HG02885 (cell line): ENCODE measurements around the gene ATP2B2.

ENCODE experiments used
- ATAC-seq: cut with Tn5 transposase; IDR thresholded peaks from one replicate; pipeline ENCODE4 v1.9.1; 2021; ENCODE audit warnings: mild to moderate bottlenecking; ENCODE audit not compliant: unreplicated experiment, poor library complexity

The ATP2B2 gene

GRCh38 chr3:10337323-10338163 is 167.8 kb downstream of the ATP2B2 start:
- no peak for ATAC-seq

GRCh38 chr3:10336761-10337160 is 168.6 kb downstream of the ATP2B2 start:
- no peak for ATAC-seq

- no peak for ATAC-seq
Measured at GRCh38 chr3:10335871-10336622, 169.3 kb downstream of the ATP2B2 start.

GRCh38 chr3:10335190-10335738 is 170.1 kb downstream of the ATP2B2 start:
- no peak for ATAC-seq

GRCh38 chr3:10334459-10334858 is 170.9 kb downstream of the ATP2B2 start:
- no peak for ATAC-seq

GRCh38 chr3:10334042-10334441 is 171.3 kb downstream of the ATP2B2 start:
- no peak for ATAC-seq

GRCh38 chr3:10333349-10333650 is 172.1 kb downstream of the ATP2B2 start:
- ATAC-seq: no peak

GRCh38 chr3:10332481-10333348 is 172.7 kb downstream of the ATP2B2 start:
- no peak for ATAC-seq

GRCh38 chr3:10331320-10331719 is 174.1 kb downstream of the ATP2B2 start:
- ATAC-seq: no peak

- ATAC-seq: no peak
Measured at GRCh38 chr3:10330319-10330718, 175.1 kb downstream of the ATP2B2 start.

- no peak for ATAC-seq
Measured at GRCh38 chr3:10329495-10330015, 175.8 kb downstream of the ATP2B2 start.

- ATAC-seq: no peak
Measured at GRCh38 chr3:10328460-10329071, 176.8 kb downstream of the ATP2B2 start.

GRCh38 chr3:10327592-10327991 is 177.8 kb downstream of the ATP2B2 start:
- no peak for ATAC-seq

- ATAC-seq: no peak
Measured at GRCh38 chr3:10322352-10322710, 183.1 kb downstream of the ATP2B2 start.

GRCh38 chr3:10321630-10322351 is 183.6 kb downstream of the ATP2B2 start:
- ATAC-seq: no peak

GRCh38 chr3:10320320-10320677 is 185.1 kb downstream of the ATP2B2 start:
- ATAC-seq: no peak

- no peak for ATAC-seq
Measured at GRCh38 chr3:10319804-10320203, 185.6 kb downstream of the ATP2B2 start.

GRCh38 chr3:10319251-10319650 is 186.1 kb downstream of the ATP2B2 start:
- no peak for ATAC-seq

GRCh38 chr3:10317961-10318350 is 187.4 kb downstream of the ATP2B2 start:
- no peak for ATAC-seq
